ENCODE data around the gene DNAJC21.

GRCh38 chr5:34898258-34898895, 31.0 kb upstream of the DNAJC21 start:
- TF ChIP-seq ZNF274 (IDR thresholded peaks at IDR 0.05; ENCODE audit: low read depth, low read length) = no peak
- TF ChIP-seq YY1 (IDR thresholded peaks at IDR 0.05; ENCODE audit: insufficient read depth, insufficient read length) = no peak

All from NT2/D1 (cell line).